GM19468 (cell line): ENCODE data around the gene SETBP1.

Experiments used
- ATAC-seq: cut with Tn5 transposase; IDR thresholded peaks from one replicate; pipeline ENCODE4 v1.9.1; 2021; ENCODE audit warnings: mild to moderate bottlenecking, moderate library complexity, moderate number of reproducible peaks; ENCODE audit not compliant: unreplicated experiment; ENCODE audit errors: extremely low read depth

Gene SETBP1

GRCh38 chr18:44833786-44834185 is 153.1 kb downstream of the SETBP1 start:
- no peak for ATAC-seq

- no peak for ATAC-seq
Measured at GRCh38 chr18:44834867-44835469, 154.3 kb downstream of the SETBP1 start.

- ATAC-seq, result no peak
Measured at GRCh38 chr18:44835703-44836102, 155.0 kb downstream of the SETBP1 start.

GRCh38 chr18:44836263-44836662 is 155.6 kb downstream of the SETBP1 start:
- no peak for ATAC-seq

GRCh38 chr18:44837482-44838180 is 156.9 kb downstream of the SETBP1 start:
- no peak for ATAC-seq

- ATAC-seq, result peak; percentile 92
Measured at GRCh38 chr18:44838971-44839666, 158.4 kb downstream of the SETBP1 start.

- ATAC-seq, result no peak
Measured at GRCh38 chr18:44840058-44840790, 159.5 kb downstream of the SETBP1 start.

- no peak for ATAC-seq
Measured at GRCh38 chr18:44841221-44841620, 160.5 kb downstream of the SETBP1 start.

GRCh38 chr18:44841752-44842587 is 161.3 kb downstream of the SETBP1 start:
- no peak for ATAC-seq

- ATAC-seq, result no peak
Measured at GRCh38 chr18:44842588-44843412, 162.1 kb downstream of the SETBP1 start.

GRCh38 chr18:44844486-44844885 is 163.8 kb downstream of the SETBP1 start:
- ATAC-seq, result no peak

- no peak for ATAC-seq
Measured at GRCh38 chr18:44846450-44846849, 165.8 kb downstream of the SETBP1 start.

- no peak for ATAC-seq
Measured at GRCh38 chr18:44848644-44849335, 168.1 kb downstream of the SETBP1 start.

- ATAC-seq, result no peak
Measured at GRCh38 chr18:44849361-44849760, 168.7 kb downstream of the SETBP1 start.

GRCh38 chr18:44850001-44850400 is 169.3 kb downstream of the SETBP1 start:
- no peak for ATAC-seq

- no peak for ATAC-seq
Measured at GRCh38 chr18:44851856-44852621, 171.4 kb downstream of the SETBP1 start.

- ATAC-seq, result no peak
Measured at GRCh38 chr18:44852818-44853217, 172.1 kb downstream of the SETBP1 start.

- ATAC-seq, result no peak
Measured at GRCh38 chr18:44853430-44853829, 172.7 kb downstream of the SETBP1 start.
